Measurements from ENCODE around the gene SLC5A12.

SLC5A12 gene

DNA sequence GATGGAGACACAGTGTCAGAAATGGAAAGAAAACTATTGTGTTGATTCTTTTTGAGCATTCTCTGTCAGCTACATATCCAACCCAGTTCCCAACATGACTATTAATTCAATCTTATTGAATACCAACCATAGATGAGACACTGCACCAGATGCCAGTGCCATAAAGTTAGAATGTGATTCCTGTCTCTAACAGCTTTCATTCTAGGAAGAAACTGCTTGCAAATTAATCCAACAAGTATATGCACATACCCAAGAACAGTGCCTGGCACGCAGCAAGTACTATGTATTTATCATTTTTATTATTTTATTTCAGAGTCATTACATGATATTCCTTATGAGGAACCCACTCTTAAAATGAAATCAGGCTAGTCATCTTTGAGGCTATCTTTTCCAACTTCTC, 34.5 kb downstream of the SLC5A12 start:
- no peak overlapping the region for H2AFZ ChIP-seq (ENCODE audit: low read depth, low read length)
- H3K4me3 ChIP-seq (ENCODE audit: low read length), result no peak overlapping the region
- no peaks in the 10 kb centered on the region for H4K20me1 ChIP-seq (ENCODE audit: insufficient read depth, low read length)
- no peak overlapping the region for H3K9ac ChIP-seq (ENCODE audit: low read length)
- no peaks in the 10 kb centered on the region for H3K4me1 ChIP-seq (ENCODE audit: low read length)
- H3K27ac ChIP-seq (ENCODE audit: low read length), result no peak overlapping the region
- no peaks in the 10 kb centered on the region for H3K36me3 ChIP-seq (replicated peaks; ENCODE audit: low read depth, low read length)
- H3K27me3 ChIP-seq (ENCODE audit: low read depth, low read length), result no peaks in the 10 kb centered on the region
- no peaks in the 10 kb centered on the region for H3K79me2 ChIP-seq (ENCODE audit: low read length)
- no peaks in the 10 kb centered on the region for H3K9me3 ChIP-seq (ENCODE audit: insufficient read depth, low read length)
- H3K4me2 ChIP-seq (ENCODE audit: low read length), result no peak overlapping the region
- TF ChIP-seq, protein P1, sequence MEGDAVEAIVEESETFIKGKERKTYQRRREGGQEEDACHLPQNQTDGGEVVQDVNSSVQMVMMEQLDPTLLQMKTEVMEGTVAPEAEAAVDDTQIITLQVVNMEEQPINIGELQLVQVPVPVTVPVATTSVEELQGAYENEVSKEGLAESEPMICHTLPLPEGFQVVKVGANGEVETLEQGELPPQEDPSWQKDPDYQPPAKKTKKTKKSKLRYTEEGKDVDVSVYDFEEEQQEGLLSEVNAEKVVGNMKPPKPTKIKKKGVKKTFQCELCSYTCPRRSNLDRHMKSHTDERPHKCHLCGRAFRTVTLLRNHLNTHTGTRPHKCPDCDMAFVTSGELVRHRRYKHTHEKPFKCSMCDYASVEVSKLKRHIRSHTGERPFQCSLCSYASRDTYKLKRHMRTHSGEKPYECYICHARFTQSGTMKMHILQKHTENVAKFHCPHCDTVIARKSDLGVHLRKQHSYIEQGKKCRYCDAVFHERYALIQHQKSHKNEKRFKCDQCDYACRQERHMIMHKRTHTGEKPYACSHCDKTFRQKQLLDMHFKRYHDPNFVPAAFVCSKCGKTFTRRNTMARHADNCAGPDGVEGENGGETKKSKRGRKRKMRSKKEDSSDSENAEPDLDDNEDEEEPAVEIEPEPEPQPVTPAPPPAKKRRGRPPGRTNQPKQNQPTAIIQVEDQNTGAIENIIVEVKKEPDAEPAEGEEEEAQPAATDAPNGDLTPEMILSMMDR (IDR thresholded peaks at IDR 0.05; ENCODE audit: low read depth, low read length), result no peak
- no peak for TF ChIP-seq EZH2phosphoT487 (IDR thresholded peaks at IDR 0.05; ENCODE audit: low read depth)

DNA sequence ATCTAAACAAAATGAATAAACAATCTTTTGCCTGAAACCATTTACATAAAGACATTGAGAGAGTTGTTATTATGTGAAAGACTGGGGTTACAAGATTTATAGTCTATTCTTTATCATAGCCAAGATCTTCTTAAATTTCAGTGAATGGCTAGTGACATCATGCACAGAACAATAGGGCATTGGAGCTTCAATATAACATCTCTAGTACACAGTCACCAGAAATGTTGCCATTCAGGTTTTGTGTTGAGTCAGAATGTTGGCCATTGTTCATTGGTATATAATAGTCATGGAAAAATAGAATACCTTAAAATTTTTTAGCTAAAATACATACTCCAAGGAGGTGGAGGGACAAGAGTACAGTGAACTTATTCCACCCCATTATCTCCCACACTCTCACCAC, 44.3 kb downstream of the SLC5A12 start:
- no peak for TF ChIP-seq EZH2phosphoT487 (IDR thresholded peaks at IDR 0.05; ENCODE audit: low read depth)
- TF ChIP-seq, protein P1 (IDR thresholded peaks at IDR 0.05; ENCODE audit: low read depth, low read length), result no peak

DNA sequence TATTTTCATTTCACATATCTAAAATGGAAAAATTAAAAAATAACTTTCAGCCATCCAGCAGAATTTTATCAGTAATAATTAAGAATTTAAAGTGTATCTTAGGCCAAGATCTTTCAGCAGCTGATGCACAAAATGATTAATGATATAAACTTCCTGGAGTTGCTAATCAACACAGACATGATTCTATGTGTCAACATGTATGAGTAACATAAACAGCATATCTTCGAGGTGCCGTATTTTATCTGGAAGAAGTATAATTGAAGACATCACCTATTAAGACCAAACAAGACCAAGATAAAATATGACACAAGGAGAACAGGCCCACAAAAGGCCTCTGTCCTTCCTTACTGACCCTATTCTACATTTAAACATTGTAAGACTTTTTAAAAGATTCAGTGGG, 45.2 kb downstream of the SLC5A12 start:
- no peaks in the 10 kb centered on the region for H3K36me3 ChIP-seq (replicated peaks; ENCODE audit: low read depth, low read length)
- TF ChIP-seq, protein P1 (IDR thresholded peaks at IDR 0.05; ENCODE audit: low read depth, low read length), result no peak
- TF ChIP-seq EZH2phosphoT487 (IDR thresholded peaks at IDR 0.05; ENCODE audit: low read depth), result no peak
- no peaks in the 10 kb centered on the region for H3K27me3 ChIP-seq (ENCODE audit: low read depth, low read length)
- H2AFZ ChIP-seq (ENCODE audit: low read depth, low read length), result no peak overlapping the region
- no peaks in the 10 kb centered on the region for H4K20me1 ChIP-seq (ENCODE audit: insufficient read depth, low read length)
- H3K79me2 ChIP-seq (ENCODE audit: low read length), result no peaks in the 10 kb centered on the region
- no peaks in the 10 kb centered on the region for H3K4me1 ChIP-seq (ENCODE audit: low read length)
- H3K9ac ChIP-seq (ENCODE audit: low read length), result no peak overlapping the region
- H3K9me3 ChIP-seq (ENCODE audit: insufficient read depth, low read length), result no peaks in the 10 kb centered on the region
- H3K27ac ChIP-seq (ENCODE audit: low read length), result no peak overlapping the region
- H3K4me3 ChIP-seq (ENCODE audit: low read length), result no peak overlapping the region
- no peak overlapping the region for H3K4me2 ChIP-seq (ENCODE audit: low read length)

More for the DNA sequence above, 44.3 kb downstream of the SLC5A12 start:
- Histone ChIP-seq H3K9ac (ENCODE audit: low read length) (no peak overlapping the region), H3K4me1 (ENCODE audit: low read length) (no peaks in the 10 kb centered on the region), H3K79me2 (ENCODE audit: low read length) (no peaks in the 10 kb centered on the region), H2AFZ (ENCODE audit: low read depth, low read length) (no peak overlapping the region), H3K27ac (ENCODE audit: low read length) (no peak overlapping the region), H3K4me3 (ENCODE audit: low read length) (no peak overlapping the region), H3K9me3 (ENCODE audit: insufficient read depth, low read length) (no peaks in the 10 kb centered on the region), H3K27me3 (ENCODE audit: low read depth, low read length) (no peaks in the 10 kb centered on the region), H4K20me1 (ENCODE audit: insufficient read depth, low read length) (no peaks in the 10 kb centered on the region), H3K4me2 (ENCODE audit: low read length) (no peak overlapping the region), H3K36me3 (replicated peaks; ENCODE audit: low read depth, low read length) (no peaks in the 10 kb centered on the region)

DNA sequence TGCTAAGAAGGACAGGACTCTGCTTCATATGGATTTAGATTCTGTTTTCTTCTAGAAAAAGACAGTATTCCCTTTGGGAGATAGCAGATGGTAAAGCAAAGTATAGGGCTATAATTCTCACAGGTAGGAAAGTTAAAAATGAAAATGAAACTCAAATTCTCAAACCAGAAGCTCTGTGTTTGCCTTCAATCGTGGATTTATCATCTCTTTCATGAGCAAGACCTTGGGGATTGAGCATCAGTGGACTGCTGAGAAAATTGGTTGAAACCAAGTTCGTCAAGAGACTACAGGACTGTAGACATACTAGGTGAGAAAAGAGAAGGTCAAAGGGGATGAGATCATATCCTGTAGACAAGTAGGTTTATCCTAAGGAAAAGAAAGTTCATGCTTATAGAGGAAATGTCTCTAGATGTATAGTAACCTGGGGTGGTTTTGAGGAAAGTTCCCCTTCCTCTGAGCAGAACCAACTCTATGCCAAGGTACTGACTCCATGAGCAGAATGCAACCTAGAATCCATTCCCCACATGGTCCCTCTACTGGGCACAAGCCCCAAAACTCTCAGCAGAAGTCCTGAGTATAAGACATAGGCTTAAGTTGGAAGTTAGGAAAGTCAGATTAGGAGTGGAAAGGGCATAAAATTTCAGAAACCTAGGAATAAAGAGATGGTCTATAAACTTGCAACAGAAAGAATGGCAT, 46.5 kb downstream of the SLC5A12 start:
- H3K36me3 ChIP-seq (replicated peaks; ENCODE audit: low read depth, low read length), result no peaks in the 10 kb centered on the region
- H3K4me3 ChIP-seq (ENCODE audit: low read length), result no peak overlapping the region
- H4K20me1 ChIP-seq (ENCODE audit: insufficient read depth, low read length), result no peaks in the 10 kb centered on the region
- no peaks in the 10 kb centered on the region for H3K79me2 ChIP-seq (ENCODE audit: low read length)
- no peaks in the 10 kb centered on the region for H3K9me3 ChIP-seq (ENCODE audit: insufficient read depth, low read length)
- no peaks in the 10 kb centered on the region for H3K4me1 ChIP-seq (ENCODE audit: low read length)
- TF ChIP-seq, protein P1 (IDR thresholded peaks at IDR 0.05; ENCODE audit: low read depth, low read length), result no peak
- TF ChIP-seq EZH2phosphoT487 (IDR thresholded peaks at IDR 0.05; ENCODE audit: low read depth), result no peak
- no peak overlapping the region for H2AFZ ChIP-seq (ENCODE audit: low read depth, low read length)
- H3K9ac ChIP-seq (ENCODE audit: low read length), result no peak overlapping the region
- no peak overlapping the region for H3K27ac ChIP-seq (ENCODE audit: low read length)
- no peaks in the 10 kb centered on the region for H3K27me3 ChIP-seq (ENCODE audit: low read depth, low read length)
- peak overlapping the region; percentile 14; the same call in 1 of the 2 replicates for H3K4me2 ChIP-seq (ENCODE audit: low read length)

All from OCI-LY3 (cell line).